Measurements from ENCODE around the gene SGSH. TPM values are rescaled to one million over a fixed set of nuclear protein-coding genes. Genes with fewer than 3 reads are reported as not detected.
A peak's percentile ranks its signal among the peaks of the same experiment; 100 is the strongest.

SGSH gene
- total RNA-seq = 16.0 and 23.7 TPM in 2 replicates
- 59.6 and 71.5 TPM in 2 replicates for polyA plus RNA-seq

DNA sequence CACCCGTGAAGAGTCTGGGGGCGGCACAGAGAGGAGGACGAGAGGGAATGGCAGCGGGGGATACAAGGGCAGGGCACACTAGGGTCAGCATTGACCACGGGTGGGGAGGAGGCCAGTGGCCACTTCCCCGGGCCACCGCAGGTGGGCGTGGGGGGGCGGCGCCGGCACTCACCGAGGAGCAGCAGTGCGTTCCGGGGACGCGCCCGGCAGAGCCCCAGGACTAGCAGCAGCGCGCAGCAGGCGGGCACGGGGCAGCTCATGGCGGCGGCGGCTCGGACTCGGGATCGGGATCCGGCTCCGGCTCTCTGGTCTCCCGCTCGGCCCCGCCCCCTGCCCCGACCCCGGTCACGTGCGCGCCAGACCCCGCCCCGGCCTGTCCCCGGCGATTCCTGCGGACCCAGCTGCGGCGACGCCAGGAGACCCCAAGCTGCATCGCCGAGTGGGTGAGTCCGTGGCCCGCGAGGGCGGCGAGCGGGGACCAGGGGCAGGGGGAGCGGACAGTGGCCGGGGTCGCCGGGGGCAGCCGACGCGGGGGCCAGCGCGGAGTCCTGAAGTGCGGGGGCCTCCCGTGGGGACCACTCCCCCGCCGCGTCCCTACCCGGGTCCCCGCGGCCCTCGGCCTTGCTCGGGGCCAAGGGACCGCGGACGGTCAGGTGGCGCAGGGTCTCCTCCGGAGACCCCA, at the start of gene SGSH, which contains the start of gene SLC26A11:
Gene SGSH, minus strand, starts transcription at position 280 of the 682 bp plus-strand sequence. Its CDS starts 20 bp downstream, at position 260.
Gene SLC26A11, plus strand, starts transcription at position 374 of the 682 bp plus-strand sequence. CDS start 1,134 bp downstream, outside the sequence.
- WGBS (ENCODE audit: low lambda C conversion rate, missing lambda C conversion rate) = 0% methylated on average over 22 of the region's 77 CpGs
- H3K36me3 ChIP-seq (replicated peaks; ENCODE audit: insufficient read depth, low read depth) = no peaks in the 10 kb centered on the region

GRCh38 chr17:80269405-80269807, 49.3 kb upstream of the SGSH start:
- H3K4me2 ChIP-seq = no peak overlapping the region
- H2AFZ ChIP-seq = no peak overlapping the region
- TF ChIP-seq CTCF (IDR thresholded peaks at IDR 0.05; ENCODE audit: poor library complexity) (no peak), EZH2 (IDR thresholded peaks at IDR 0.05; ENCODE audit: borderline replicate concordance) (no peak), EZH2phosphoT487 (IDR thresholded peaks at IDR 0.05; ENCODE audit: low read depth, severe bottlenecking, unreplicated experiment) (no peak)
- WGBS (ENCODE audit: low lambda C conversion rate, missing lambda C conversion rate) = 95% methylated on average over 2 of the region's 2 CpGs
- no peak overlapping the region for H3K4me3 ChIP-seq
- no peak overlapping the region for H3K27ac ChIP-seq
- no peaks in the 10 kb centered on the region for H3K79me2 ChIP-seq
- H3K36me3 ChIP-seq (replicated peaks; ENCODE audit: insufficient read depth, low read depth) = no peaks in the 10 kb centered on the region
- no peaks in the 10 kb centered on the region for H3K27me3 ChIP-seq
- no peaks in the 10 kb centered on the region for H3K9me3 ChIP-seq (ENCODE audit: low read depth)
- H3K9me2 ChIP-seq (replicated peaks; ENCODE audit: insufficient read depth) = no peaks in the 10 kb centered on the region
- H4K20me1 ChIP-seq (ENCODE audit: insufficient read depth, poor library complexity, severe bottlenecking) = no peaks in the 10 kb centered on the region
- no peaks in the 10 kb centered on the region for H3K4me1 ChIP-seq (ENCODE audit: insufficient read depth)
- DNase-seq (ENCODE audit: low spot score) = no peak

More for the DNA sequence above, at the start of gene SGSH, which contains the start of gene SLC26A11:
- peak; percentile 92 for DNase-seq (ENCODE audit: low spot score)
- Histone ChIP-seq H3K4me2 (peak within 1 kb of the TSS; percentile 96), H2AFZ (peak within 1 kb of the TSS; percentile 74), H3K9me3 (ENCODE audit: low read depth) (no peaks in the 10 kb centered on the region), H3K4me1 (ENCODE audit: insufficient read depth) (peaks cover 16% of the 10 kb centered on the region), H3K9me2 (replicated peaks; ENCODE audit: insufficient read depth) (no peaks in the 10 kb centered on the region), H3K27me3 (no peaks in the 10 kb centered on the region), H3K79me2 (peaks cover 32% of the 10 kb centered on the region), H3K27ac (peak within 1 kb of the TSS; percentile 88), H4K20me1 (ENCODE audit: insufficient read depth, poor library complexity, severe bottlenecking) (no peaks in the 10 kb centered on the region), H3K4me3 (peak within 1 kb of the TSS; percentile 75)
- TF ChIP-seq EZH2 (IDR thresholded peaks at IDR 0.05; ENCODE audit: borderline replicate concordance) = no peak
- no peak for TF ChIP-seq CTCF (IDR thresholded peaks at IDR 0.05; ENCODE audit: poor library complexity)
- no peak for TF ChIP-seq EZH2phosphoT487 (IDR thresholded peaks at IDR 0.05; ENCODE audit: low read depth, severe bottlenecking, unreplicated experiment)

- Histone ChIP-seq H4K20me1 (ENCODE audit: insufficient read depth, poor library complexity, severe bottlenecking) (peaks cover 2% of the 10 kb centered on the region), H3K27me3 (no peaks in the 10 kb centered on the region), H3K4me1 (ENCODE audit: insufficient read depth) (peaks cover 4% of the 10 kb centered on the region), H3K4me2 (no peak overlapping the region), H3K9me3 (ENCODE audit: low read depth) (no peaks in the 10 kb centered on the region), H3K27ac (no peak overlapping the region), H2AFZ (no peak overlapping the region), H3K36me3 (replicated peaks; ENCODE audit: insufficient read depth, low read depth) (no peaks in the 10 kb centered on the region), H3K79me2 (no peaks in the 10 kb centered on the region), H3K4me3 (no peak overlapping the region), H3K9me2 (replicated peaks; ENCODE audit: insufficient read depth) (no peaks in the 10 kb centered on the region)
- TF ChIP-seq EZH2 (IDR thresholded peaks at IDR 0.05; ENCODE audit: borderline replicate concordance) (no peak), EZH2phosphoT487 (IDR thresholded peaks at IDR 0.05; ENCODE audit: low read depth, severe bottlenecking, unreplicated experiment) (no peak), CTCF (IDR thresholded peaks at IDR 0.05; ENCODE audit: poor library complexity) (no peak)
- DNase-seq (ENCODE audit: low spot score) = no peak
- 86% methylated on average over 4 of the region's 4 CpGs for WGBS (ENCODE audit: low lambda C conversion rate, missing lambda C conversion rate)
Observed at GRCh38 chr17:80268427-80268826, 48.3 kb upstream of the SGSH start.

Data from hepatocyte (in vitro differentiated cells).